Natural killer cell (primary cell): ENCODE results near the gene GRIN2A. TPM values are rescaled to one million over a fixed set of nuclear protein-coding genes. Genes with fewer than 3 reads are reported as not detected.

ENCODE experiments used
- ATAC-seq, 3 donors: fragments of 150-1000 bp in 2 of 3; fragments of 200-7000 bp in 1 of 3; cut with Tn5 transposase; 1 replicate in 1 of 3; 2 replicates in 2 of 3; pipeline ENCODE4 v1.10.0; 2021; ENCODE audit warnings: mild to moderate bottlenecking in 2 of 3, moderate library complexity in 2 of 3
- DNase-seq, 2 donors: peaks; one replicate each; pipeline versions ENCODE4 v3.0.0 to v3.0.0-alpha.2; 2013 to 2021; ENCODE audit warnings: mixed read lengths in 1 of 2
- H3K27ac ChIP-seq: one replicate; pipeline ENCODE4 v1.5.1; 2013; ENCODE audit warnings: mild to moderate bottlenecking, low read length
- H3K27me3 ChIP-seq: one replicate; pipeline ENCODE4 v1.6.1; 2013; ENCODE audit warnings: low read length; ENCODE audit not compliant: control insufficient read depth, insufficient read depth
- H3K36me3 ChIP-seq: one replicate; pipeline ENCODE4 v1.6.1; 2013; ENCODE audit warnings: low read length; ENCODE audit not compliant: control insufficient read depth, insufficient read depth
- H3K4me1 ChIP-seq: one replicate; pipeline ENCODE4 v1.6.1; 2013; ENCODE audit warnings: low read length; ENCODE audit not compliant: control insufficient read depth, insufficient read depth
- H3K4me3 ChIP-seq: one replicate; pipeline ENCODE4 v1.5.1; 2013; ENCODE audit warnings: low read length
- H3K9me3 ChIP-seq: one replicate; pipeline ENCODE4 v1.6.1; 2013; ENCODE audit warnings: low read length; ENCODE audit not compliant: control insufficient read depth, insufficient read depth
- H3K27ac Mint-ChIP-seq, 2 donors: one replicate each; pipeline ENCODE4 v1.8.0; 2022; ENCODE audit warnings: mild to moderate bottlenecking in 2 of 2, mixed read lengths in 2 of 2, moderate library complexity in 1 of 2
- H3K27me3 Mint-ChIP-seq, 2 donors: one replicate each; pipeline ENCODE4 v1.8.0; 2022; ENCODE audit warnings: low read depth in 2 of 2, mixed read lengths in 2 of 2
- H3K36me3 Mint-ChIP-seq: one replicate; pipeline ENCODE4 v1.8.0; 2022; ENCODE audit warnings: mixed read lengths
- H3K4me1 Mint-ChIP-seq, 2 donors: one replicate each; pipeline ENCODE4 v1.8.0; 2022; ENCODE audit warnings: mixed read lengths in 2 of 2
- H3K4me3 Mint-ChIP-seq: one replicate; pipeline ENCODE4 v1.8.0; 2022; ENCODE audit warnings: mild to moderate bottlenecking, moderate library complexity, mixed read lengths
- H3K9me3 Mint-ChIP-seq, 2 donors: one replicate each; pipeline ENCODE4 v1.8.0; 2022; ENCODE audit warnings: mixed read lengths in 2 of 2
- WGBS: methylation state at CpG from one replicate; pipeline ENCODE4 v1.1.7; 2013; ENCODE audit warnings: missing lambda C conversion rate; ENCODE audit not compliant: insufficient coverage; 5-methylcytosine and 5-hydroxymethylcytosine counted together
- intact Hi-C: fragments of 100-400 bp; cut with micrococcal nuclease; formaldehyde crosslinking; loops from one replicate; pipeline ENCODE4 v1.14.2; 2022
- total RNA-seq, 4 donors: library from RNA; stranded (reverse); fragments of 120-200 nt in 1 of 4; gene quantifications; one replicate each; pipeline versions ENCODE4 v1.2.3 to v1.2.4, GENCODE V29; 2013 to 2022
- TF ChIP-seq, protein P1 (sequence below): fragments of 200-600 bp; IDR thresholded peaks from one replicate; pipeline ENCODE4 v1.8.0; 2022; ENCODE audit warnings: antibody characterized with exemption

GRIN2A gene
- total RNA-seq, 3 donors from 2014 or later (not counting 1 experiment from before 2014, with no cell fraction given), result not detected

- intact Hi-C loops, result no loop called here
- no peaks in the 10 kb centered on the region for H3K36me3 Mint-ChIP-seq
- peaks cover 3% of the 10 kb centered on the region for H3K9me3 ChIP-seq
These were observed 79.1 kb downstream of the GRIN2A start for GRCh38 chr16:10103118-10103517.

DNA sequence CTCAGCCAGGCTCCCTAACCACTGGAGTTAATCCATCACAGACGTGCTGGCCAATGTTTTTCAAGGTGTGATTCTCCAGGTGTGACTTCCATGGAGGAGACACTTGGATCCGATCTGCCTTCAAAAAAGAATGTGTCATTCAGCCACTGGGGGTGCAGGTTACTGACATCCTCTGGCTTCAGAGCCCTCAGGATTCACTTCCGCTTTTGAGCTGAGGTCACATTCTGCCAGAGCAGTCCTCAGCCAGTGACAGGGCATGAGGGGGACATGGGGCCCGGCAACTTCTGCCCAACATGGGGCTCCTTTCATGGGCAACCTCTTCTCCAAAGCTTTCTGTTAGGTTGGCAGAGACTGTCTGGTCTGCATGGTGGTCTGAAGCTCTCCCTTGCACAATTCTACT, 81.4 kb downstream of the GRIN2A start:
- TF ChIP-seq, protein P1, sequence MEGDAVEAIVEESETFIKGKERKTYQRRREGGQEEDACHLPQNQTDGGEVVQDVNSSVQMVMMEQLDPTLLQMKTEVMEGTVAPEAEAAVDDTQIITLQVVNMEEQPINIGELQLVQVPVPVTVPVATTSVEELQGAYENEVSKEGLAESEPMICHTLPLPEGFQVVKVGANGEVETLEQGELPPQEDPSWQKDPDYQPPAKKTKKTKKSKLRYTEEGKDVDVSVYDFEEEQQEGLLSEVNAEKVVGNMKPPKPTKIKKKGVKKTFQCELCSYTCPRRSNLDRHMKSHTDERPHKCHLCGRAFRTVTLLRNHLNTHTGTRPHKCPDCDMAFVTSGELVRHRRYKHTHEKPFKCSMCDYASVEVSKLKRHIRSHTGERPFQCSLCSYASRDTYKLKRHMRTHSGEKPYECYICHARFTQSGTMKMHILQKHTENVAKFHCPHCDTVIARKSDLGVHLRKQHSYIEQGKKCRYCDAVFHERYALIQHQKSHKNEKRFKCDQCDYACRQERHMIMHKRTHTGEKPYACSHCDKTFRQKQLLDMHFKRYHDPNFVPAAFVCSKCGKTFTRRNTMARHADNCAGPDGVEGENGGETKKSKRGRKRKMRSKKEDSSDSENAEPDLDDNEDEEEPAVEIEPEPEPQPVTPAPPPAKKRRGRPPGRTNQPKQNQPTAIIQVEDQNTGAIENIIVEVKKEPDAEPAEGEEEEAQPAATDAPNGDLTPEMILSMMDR, result no peak
- WGBS, result 35% methylated on average over 4 of the region's 4 CpGs
- Mint-ChIP-seq H3K27me3 (peaks cover 0 to 9% of the 10 kb centered on the region in 2 donors), H3K27ac (no peak overlapping the region), H3K9me3 (peaks cover 3 to 4% of the 10 kb centered on the region in 2 donors), H3K4me1 (no peaks in the 10 kb centered on the region), H3K36me3 (no peaks in the 10 kb centered on the region), H3K4me3 (no peak overlapping the region)
- H3K27me3 ChIP-seq, result no peaks in the 10 kb centered on the region
- H3K9me3 ChIP-seq, result peaks cover 3% of the 10 kb centered on the region
- ATAC-seq (no peak), DNase-seq (no peak)
- intact Hi-C loops, result no loop called here
- H3K4me1 ChIP-seq, result no peaks in the 10 kb centered on the region
- H3K36me3 ChIP-seq, result no peaks in the 10 kb centered on the region
- H3K27ac ChIP-seq, result no peak overlapping the region
- no peak overlapping the region for H3K4me3 ChIP-seq

More at GRCh38 chr16:10103118-10103517, 79.1 kb downstream of the GRIN2A start:
- Mint-ChIP-seq H3K9me3 (peaks cover 0 to 4% of the 10 kb centered on the region in 2 donors), H3K4me3 (no peak overlapping the region), H3K4me1 (no peaks in the 10 kb centered on the region), H3K27ac (no peak overlapping the region), H3K27me3 (peaks cover 5 to 6% of the 10 kb centered on the region in 2 donors)
- Histone ChIP-seq H3K36me3 (no peaks in the 10 kb centered on the region), H3K4me1 (no peaks in the 10 kb centered on the region), H3K27me3 (no peaks in the 10 kb centered on the region), H3K27ac (no peak overlapping the region), H3K4me3 (no peak overlapping the region)
- DNase-seq (no peak), ATAC-seq (no peak)
- TF ChIP-seq, protein P1, result no peak

DNA sequence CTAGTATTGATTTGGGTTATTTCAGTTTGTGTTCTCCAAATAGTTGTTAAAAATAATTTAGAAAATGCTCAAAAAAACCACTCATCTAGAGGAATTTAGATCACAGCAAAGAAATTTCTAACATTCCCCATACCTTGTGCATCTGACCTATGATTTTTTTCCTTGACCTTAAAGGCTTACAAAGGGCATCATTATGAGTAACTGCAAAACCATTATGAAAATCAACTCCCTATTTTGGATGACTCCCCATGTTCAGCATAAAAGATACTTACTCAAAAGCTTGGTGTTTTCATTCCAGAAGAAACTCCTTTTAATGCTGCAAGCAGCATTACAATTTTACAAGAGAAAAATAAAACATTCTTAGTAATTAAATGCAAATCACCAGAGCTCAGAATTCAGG, 83.2 kb downstream of the GRIN2A start:
- Mint-ChIP-seq H3K4me1 (no peaks in the 10 kb centered on the region), H3K9me3 (peaks cover 3 to 4% of the 10 kb centered on the region in 2 donors), H3K4me3 (no peak overlapping the region), H3K36me3 (no peaks in the 10 kb centered on the region), H3K27me3 (peaks cover 0 to 6% of the 10 kb centered on the region in 2 donors), H3K27ac (no peak overlapping the region)
- TF ChIP-seq, protein P1, result no peak
- Histone ChIP-seq H3K4me3 (no peak overlapping the region), H3K36me3 (no peaks in the 10 kb centered on the region), H3K9me3 (peaks cover 3% of the 10 kb centered on the region), H3K27me3 (no peaks in the 10 kb centered on the region), H3K27ac (no peak overlapping the region), H3K4me1 (no peaks in the 10 kb centered on the region)
- ATAC-seq (no peak), DNase-seq (no peak)
- intact Hi-C loops, result no loop called here

- no peaks in the 10 kb centered on the region for H3K36me3 ChIP-seq
- TF ChIP-seq, protein P1, result no peak
- Mint-ChIP-seq H3K36me3 (no peaks in the 10 kb centered on the region), H3K4me3 (no peak overlapping the region), H3K4me1 (no peaks in the 10 kb centered on the region), H3K27ac (no peak overlapping the region), H3K27me3 (peaks cover 0 to 6% of the 10 kb centered on the region in 2 donors), H3K9me3 (peaks cover 1 to 3% of the 10 kb centered on the region in 2 donors)
- WGBS, result no CpG with 5 or more reads among the region's 2 CpGs
- DNase-seq, result no peak
- H3K9me3 ChIP-seq, result peaks cover 3% of the 10 kb centered on the region
- ATAC-seq, result no peak
- H3K4me3 ChIP-seq, result no peak overlapping the region
- no peaks in the 10 kb centered on the region for H3K27me3 ChIP-seq
- intact Hi-C loops, result no loop called here
- H3K4me1 ChIP-seq, result no peaks in the 10 kb centered on the region
- no peak overlapping the region for H3K27ac ChIP-seq
These were observed 85.0 kb downstream of the GRIN2A start for GRCh38 chr16:10097271-10097670.
